ENCODE data around the gene DLG2.

Gene DLG2

DNA sequence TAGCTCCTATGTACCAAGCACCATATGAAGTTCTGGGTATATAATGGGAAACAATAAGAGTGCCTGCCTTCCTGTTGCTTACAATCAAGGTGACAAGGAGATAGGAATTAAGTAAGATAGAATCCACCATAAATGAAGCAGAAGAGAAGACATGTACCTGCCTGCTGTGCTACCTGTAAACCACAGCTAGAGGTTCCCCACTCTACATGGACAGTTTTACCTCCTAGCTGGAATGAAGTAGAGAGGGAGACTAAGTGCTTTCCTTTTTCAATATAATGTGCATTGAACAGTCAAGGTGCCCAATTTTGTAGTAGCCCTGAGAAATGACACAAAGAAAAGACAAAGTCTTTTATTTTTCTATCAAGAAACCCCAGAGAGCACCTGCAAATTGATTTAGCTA is 984.6 kb downstream of the DLG2 start:
- no peak for DNase-seq (ENCODE audit: low read depth)
- no peak overlapping the region for H3K4me3 ChIP-seq (ENCODE audit: low read depth, low read length)

GRCh38 chr11:84634309-84634708 is 992.8 kb downstream of the DLG2 start:
- TF ChIP-seq, protein P1, sequence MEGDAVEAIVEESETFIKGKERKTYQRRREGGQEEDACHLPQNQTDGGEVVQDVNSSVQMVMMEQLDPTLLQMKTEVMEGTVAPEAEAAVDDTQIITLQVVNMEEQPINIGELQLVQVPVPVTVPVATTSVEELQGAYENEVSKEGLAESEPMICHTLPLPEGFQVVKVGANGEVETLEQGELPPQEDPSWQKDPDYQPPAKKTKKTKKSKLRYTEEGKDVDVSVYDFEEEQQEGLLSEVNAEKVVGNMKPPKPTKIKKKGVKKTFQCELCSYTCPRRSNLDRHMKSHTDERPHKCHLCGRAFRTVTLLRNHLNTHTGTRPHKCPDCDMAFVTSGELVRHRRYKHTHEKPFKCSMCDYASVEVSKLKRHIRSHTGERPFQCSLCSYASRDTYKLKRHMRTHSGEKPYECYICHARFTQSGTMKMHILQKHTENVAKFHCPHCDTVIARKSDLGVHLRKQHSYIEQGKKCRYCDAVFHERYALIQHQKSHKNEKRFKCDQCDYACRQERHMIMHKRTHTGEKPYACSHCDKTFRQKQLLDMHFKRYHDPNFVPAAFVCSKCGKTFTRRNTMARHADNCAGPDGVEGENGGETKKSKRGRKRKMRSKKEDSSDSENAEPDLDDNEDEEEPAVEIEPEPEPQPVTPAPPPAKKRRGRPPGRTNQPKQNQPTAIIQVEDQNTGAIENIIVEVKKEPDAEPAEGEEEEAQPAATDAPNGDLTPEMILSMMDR (IDR thresholded peaks at IDR 0.05; ENCODE audit: low read depth, low read length, missing control alignments) = no peak
- DNase-seq (ENCODE audit: low read depth) = no peak
- no peak overlapping the region for H3K4me3 ChIP-seq (ENCODE audit: low read depth, low read length)

More for the DNA sequence above, 984.6 kb downstream of the DLG2 start:
- TF ChIP-seq, protein P1 (IDR thresholded peaks at IDR 0.05; ENCODE audit: low read depth, low read length, missing control alignments) = no peak

DNA sequence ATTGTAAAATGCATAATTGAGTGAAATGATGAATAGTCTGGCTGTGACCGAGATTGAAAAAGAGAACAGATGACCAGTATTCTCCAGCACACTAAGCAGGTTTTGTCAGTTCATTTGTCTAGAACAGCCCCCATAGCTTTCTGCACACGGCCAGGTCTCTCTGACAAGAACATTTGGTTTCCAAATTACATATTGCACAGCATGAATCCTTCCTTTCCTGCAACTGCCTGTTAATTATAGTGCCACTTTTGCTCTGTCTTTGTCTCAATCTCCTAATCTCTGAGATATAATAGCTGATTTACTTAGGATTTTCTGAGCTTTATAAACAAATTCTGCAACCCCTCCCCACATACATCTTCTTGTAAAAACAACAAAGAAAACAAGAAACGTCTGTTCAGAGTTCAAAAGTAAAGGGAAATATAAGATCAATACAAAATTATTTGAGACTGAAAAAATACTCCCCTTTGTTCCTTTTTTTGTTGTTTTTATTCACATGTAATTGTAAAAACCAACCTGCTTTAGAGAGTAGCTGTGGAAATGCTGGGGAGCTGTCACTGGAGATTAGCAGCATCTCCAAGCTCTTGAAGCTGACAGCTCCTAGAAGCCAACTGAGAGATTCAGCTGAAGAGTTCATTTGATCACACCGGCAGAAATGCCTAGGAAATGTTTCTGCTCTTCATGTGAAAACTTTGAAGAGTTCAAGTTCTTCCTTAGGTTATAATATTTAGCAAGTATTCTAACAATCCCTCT is 998.1 kb downstream of the DLG2 start:
- DNase-seq (ENCODE audit: low read depth) = no peak
- no peak overlapping the region for H3K4me3 ChIP-seq (ENCODE audit: low read depth, low read length)
- TF ChIP-seq, protein P1 (IDR thresholded peaks at IDR 0.05; ENCODE audit: low read depth, low read length, missing control alignments) = no peak

GRCh38 chr11:84626256-84626655 is 1000.9 kb downstream of the DLG2 start:
- no peak for DNase-seq (ENCODE audit: low read depth)
- H3K4me3 ChIP-seq (ENCODE audit: low read depth, low read length) = no peak overlapping the region
- TF ChIP-seq, protein P1 (IDR thresholded peaks at IDR 0.05; ENCODE audit: low read depth, low read length, missing control alignments) = no peak

DNA sequence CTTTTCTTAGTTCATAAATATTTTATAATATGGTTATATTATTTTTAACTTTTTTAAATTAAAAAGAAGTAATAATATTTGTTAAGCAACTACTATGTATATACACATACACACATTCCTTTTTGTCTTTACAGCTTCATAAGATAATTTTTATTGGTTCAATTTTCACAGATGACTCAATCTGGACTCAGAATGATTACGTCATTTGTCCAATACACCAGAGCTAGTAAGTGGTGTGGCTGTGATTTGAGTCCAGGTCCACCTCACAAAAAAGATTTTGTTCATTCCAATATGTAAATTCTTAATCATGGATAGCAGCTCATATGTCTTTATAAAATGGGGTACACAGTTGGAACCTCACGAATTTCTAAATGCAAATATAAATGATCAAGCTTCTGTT is 1014.5 kb downstream of the DLG2 start:
- no peak for DNase-seq (ENCODE audit: low read depth)
- TF ChIP-seq, protein P1 (IDR thresholded peaks at IDR 0.05; ENCODE audit: low read depth, low read length, missing control alignments) = no peak
- H3K4me3 ChIP-seq (ENCODE audit: low read depth, low read length) = no peak overlapping the region

- TF ChIP-seq, protein P1 (IDR thresholded peaks at IDR 0.05; ENCODE audit: low read depth, low read length, missing control alignments) = no peak
- no peak overlapping the region for H3K4me3 ChIP-seq (ENCODE audit: low read depth, low read length)
- no peak for DNase-seq (ENCODE audit: low read depth)
Observed at GRCh38 chr11:84608837-84609196, 1018.3 kb downstream of the DLG2 start.

All from GM12864 (cell line).